Lung microvascular endothelial cell (primary cell): Measurements from ENCODE around the gene IGFLR1. TPM values are rescaled to one million over a fixed set of nuclear protein-coding genes. Genes with fewer than 3 reads are reported as not detected.
"Not testable (repeated sequence)": the region's sequence is repeated elsewhere in the genome, so short reads cannot be mapped to it uniquely, and the experiment has no call there.

Experiments
- DNase-seq, 2 donors: peaks; one replicate each; pipeline versions ENCODE4 v3.0.0 to v3.0.0-alpha.2; 2010; ENCODE audit warnings: low read depth in 2 of 2
- total RNA-seq: library from RNA; depleted of rRNA; stranded (reverse); fragments of >200 nt; gene quantifications from 2 replicates; pipeline ENCODE4 v1.2.1, GENCODE V29; 2014

Gene IGFLR1
- total RNA-seq, 1 donor from 2014 or later: 0.20 TPM

DNA sequence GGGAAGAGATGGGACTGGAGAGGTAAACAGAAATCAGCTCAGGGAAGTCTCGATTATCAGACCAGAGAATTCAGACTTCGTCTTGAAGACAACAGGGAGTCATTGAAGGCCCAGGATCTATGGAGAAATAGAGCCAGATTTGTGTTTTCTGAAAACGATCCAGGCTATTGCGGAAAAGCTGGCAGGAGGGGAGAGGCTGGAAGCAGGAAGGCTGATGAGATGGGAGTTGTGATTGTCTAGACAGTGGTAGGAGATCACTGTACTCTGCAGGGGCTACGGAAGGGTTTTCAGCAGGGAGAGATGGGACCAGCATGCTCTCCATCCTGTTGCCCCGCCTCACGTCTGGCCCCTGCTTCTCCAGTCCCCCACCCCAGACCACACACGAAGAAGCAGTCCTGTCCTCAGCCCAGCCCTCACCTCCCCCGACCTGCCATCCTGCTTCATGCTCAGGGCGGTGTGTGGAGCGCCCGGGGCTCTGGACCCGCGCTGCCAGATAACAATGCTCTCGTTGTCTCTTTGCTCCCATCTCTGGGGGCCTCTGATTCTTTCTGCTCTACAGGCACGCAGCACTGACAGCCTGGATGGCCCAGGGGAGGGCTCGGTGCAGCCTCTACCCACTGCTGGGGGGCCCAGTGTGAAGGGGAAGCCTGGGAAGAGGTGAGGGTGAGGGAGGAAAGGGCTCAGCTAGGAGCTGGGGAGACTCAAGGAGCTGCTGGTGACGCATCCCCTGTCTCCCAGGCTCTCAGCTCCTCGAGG is 35.0 kb upstream of the IGFLR1 start:
- DNase-seq: no peak

DNA sequence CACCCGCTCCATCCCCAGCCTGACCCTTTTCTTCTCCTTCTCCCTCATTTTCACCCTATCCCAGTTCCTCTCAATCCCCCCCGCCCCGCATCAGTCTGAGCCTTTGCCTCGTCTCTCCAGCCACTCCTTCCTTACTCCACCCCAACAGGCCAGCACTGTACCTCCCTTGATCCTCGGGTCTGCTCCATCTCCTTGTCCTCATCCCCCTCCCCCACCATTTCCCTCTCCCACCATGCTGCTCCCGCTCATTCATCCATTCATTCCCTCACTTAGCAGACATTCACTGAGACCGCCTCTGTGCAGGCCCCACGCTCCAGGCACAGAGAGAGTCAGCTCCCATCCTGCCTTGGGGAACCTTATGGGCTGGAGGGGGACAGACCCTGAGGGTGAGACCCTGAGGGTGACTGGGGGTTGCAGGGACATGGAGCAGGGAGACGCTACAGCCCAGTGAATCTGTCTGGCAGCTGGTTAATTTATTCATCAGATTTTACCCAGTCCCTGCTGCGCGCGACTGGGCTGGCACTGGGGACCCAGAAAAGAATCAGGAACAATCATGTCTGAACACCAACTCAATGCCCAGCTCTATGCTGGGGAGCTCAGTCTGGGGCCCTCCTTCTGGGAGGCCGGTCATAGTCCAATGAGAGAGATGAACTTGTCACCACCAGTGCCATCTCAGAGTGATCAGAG is 34.0 kb upstream of the IGFLR1 start:
- DNase-seq: no peak

DNA sequence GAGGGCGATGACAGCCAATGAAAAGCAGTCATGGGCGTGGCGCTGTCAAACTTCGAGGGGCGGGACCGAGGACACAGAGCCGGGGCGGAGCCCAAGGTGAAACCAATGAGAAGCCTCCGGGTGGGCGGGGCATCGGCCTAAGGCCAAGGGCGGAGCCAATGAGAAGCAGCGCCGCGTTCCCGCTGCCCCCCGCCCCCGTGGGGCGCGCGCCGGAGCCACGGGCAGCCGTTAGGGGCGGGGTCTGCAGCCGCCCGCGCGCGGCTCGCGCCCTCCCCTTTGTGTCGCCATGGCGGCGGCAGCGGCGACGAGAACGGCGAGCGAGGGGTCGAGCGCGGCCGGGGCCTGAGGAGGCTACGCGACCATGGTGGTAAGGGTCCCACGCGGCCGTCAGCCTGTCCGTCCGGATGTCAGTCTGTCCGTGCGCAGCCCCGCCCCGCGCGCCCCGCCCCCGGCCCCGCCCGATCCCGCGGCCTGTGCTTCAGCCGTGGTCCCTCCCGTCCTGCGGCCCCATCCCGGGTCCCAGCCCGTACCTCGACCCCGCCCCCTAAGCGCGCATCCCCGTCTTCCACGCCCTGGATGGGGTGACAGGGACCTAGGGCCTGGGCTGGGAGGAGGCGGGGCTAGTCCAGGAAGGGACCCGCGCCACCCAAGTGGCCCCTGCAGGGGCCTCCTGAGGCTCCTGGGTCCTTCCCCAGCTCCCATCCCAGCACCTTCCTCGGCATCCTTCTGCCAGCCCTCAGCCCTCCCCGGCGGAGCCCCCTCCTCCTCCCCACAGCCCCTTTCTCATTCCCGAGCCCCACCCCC is 33.2 kb upstream of the IGFLR1 start, which contains the start of gene ARHGAP33:
Gene ARHGAP33 (plus strand): TSS at position 267 of the 804 bp plus-strand sequence. CDS start 95 bp downstream, at position 362.
- DNase-seq: peak; percentile 94 to 97

DNA sequence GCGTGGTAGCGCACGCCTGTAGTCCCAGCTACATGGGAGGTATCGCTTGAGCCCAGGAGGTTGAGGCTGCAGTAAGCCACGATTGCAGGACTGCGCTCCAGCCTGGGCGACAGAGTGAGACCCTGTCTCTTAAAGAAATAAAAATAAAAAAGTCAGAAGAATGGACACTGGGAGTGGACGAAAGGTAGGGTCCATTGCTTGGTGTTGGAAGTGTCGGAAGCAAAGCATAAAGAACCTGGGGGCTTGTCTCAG is 32.7 kb upstream of the IGFLR1 start:
- no peak for DNase-seq

DNA sequence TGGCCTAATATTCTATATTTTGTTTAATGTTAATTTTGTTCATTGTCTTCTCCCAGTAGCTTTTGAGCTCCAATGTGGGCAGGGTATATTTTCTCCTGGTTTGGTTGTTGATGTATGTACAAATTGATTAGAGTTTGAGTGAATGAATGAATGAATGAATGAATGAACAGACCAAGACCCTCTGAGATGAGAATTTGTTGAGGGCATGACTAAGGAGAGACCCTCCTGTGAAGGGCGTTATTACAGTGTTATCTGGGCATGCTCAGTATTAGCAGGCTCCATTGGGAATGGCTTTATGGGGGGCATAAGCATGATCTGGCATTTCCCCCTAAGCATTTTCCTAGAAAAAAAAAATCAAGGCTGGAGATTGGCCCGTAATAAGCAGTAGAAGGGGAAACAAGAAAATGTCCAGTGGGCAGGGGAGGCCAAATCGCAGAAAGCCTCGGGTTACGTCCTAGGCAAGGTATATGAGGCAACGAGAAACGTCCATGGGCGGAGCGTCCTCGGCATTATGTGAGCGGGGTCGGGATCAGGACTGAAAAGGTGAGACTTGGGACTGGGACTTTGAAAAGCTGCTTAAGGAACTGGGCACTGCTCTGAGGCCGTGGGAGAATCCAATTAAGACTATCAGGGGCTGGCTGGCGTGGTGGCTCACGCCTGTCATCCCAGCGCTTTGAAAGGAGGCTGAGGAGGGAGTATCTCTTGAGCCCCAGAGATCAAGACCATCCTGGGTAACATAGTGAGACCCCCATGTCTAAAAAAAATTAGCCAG is 32.2 kb upstream of the IGFLR1 start:
- no peak for DNase-seq

DNA sequence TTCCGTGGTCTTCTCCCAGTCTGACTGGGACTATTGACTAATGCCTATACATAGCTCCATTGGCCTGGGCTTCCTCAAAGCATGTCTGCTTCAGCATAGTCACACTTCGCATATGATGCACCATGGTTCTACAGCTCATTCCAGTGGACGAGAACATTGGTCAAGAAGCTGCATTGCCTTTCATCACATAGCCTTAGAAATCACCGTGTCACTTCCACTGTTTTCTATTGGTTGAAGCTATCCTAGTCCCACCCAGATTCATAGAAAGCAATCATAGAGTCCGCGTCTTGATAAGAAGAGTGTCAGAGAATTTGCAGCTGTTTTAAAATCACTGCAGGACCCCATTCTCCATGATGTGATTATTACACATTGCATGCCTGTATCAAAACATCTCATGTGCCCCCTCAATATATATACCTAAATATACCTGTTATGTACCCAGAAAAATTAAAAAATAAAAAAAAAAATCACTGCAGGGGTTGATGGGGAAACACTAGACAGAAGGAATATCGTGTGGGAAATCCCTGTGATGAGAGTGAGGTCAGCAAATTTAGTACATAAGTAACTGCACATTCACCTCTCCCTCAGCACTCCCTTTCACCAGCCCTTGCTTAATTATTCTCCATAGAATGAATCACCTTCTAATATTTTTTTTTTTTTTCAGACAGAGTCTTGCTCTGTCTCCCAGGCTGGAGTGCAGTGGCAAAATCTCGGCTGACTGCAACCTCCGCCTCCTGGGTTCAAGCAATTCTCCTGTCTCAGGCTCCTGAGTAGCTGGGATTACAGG is 31.0 kb upstream of the IGFLR1 start:
- DNase-seq: no peak

DNA sequence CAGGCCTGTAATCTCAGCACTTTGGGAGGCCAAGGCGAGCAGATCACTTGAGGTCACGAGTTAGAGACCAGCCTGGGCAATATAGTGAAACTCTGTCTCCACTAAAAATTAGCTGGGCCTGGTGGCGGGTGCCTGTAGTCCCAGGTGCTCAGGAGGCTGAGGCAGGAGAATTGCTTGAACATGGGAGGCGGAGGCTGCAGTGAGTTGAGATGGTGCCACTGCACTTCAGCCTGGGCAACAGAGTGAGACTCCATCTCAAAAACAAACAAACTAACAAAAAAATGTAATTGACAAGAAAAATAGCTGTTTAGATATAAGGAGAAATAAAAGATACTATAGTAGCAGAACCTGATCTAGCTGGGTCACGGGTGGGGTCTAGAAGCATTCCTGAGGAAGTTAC is 30.1 kb upstream of the IGFLR1 start:
- not testable (repeated sequence) for DNase-seq

DNA sequence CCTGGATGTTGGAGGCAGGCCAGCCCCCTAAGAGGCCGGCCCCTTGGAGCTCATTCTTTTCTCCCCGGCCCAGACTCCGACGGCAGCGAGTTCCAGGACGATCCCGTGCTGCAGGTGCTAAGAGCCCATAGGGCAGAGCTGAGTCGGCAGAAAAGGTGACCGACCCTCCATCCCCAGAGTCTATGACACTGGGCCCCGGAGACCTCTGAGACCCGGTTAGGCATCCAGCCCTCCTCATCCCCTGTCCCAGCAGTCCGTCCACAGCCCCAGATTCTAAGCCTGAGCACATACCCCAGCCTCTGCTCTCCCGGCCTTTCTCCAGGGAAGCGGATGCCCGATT is 25.8 kb upstream of the IGFLR1 start:
- DNase-seq: no peak

DNA sequence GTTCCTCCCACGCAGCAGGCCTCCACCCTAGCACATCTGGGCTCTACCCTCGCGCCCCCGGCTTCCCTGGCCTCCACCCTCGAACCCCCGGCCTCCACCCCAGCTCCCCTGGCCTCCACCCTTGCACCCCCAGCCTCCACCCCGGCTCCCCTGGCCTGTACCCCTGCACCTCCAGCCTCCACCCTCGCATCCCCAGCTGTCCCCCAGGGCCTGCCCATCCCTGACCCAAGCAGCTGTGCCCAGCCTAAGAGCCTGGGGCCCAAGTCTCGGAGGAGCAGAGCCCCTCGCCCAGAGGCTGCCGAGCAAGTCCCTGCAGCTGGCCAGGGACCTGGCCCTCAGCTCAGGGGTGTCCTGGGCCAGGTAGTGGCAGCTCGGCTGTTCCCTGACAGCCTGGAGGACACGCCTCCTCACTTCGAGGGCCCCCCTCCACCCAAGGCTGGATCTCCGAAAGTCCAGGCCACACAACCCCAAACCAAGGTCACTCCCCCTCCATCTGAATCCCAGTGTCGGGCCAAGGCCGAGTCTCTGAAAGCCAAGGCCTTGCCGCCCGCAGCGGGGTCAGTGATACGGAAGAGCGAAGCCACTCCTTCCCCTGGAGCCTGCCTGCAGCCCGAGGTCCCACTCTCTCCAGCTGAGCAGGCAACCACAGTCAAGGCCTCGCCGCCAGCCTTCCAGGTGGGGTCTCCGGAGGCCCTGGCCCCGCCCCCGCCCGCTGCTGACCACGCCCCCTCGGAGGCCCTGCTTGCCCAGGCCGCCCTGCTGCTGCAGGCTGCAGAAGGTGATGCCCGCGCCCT is 25.2 kb upstream of the IGFLR1 start:
- no peak for DNase-seq

DNA sequence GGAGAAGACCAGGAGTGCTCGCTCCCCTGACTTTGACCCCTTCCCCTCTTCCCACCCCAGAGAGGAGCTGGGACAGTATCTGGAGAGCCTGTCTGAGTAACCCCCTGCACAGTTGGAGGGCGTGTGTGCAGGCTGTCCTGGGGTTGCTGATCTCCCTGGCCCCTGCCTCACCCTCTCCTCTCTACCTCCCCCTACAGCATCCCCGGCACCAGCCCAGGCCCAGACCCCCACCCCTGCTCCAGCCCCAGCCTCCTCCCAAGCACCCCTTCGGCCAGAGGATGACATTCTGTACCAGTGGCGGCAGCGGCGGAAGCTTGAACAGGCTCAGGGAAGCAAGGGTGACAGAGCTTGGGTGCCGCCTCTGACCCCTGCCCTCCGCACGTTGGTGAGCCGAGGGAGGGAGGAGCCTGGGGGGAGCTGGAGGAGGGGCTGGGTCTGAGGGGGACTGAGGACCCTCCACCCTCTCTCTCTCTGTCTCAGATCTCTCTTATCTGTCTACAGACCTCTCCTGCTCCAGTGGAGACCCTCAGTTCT is 24.4 kb upstream of the IGFLR1 start:
- no peak for DNase-seq

DNA sequence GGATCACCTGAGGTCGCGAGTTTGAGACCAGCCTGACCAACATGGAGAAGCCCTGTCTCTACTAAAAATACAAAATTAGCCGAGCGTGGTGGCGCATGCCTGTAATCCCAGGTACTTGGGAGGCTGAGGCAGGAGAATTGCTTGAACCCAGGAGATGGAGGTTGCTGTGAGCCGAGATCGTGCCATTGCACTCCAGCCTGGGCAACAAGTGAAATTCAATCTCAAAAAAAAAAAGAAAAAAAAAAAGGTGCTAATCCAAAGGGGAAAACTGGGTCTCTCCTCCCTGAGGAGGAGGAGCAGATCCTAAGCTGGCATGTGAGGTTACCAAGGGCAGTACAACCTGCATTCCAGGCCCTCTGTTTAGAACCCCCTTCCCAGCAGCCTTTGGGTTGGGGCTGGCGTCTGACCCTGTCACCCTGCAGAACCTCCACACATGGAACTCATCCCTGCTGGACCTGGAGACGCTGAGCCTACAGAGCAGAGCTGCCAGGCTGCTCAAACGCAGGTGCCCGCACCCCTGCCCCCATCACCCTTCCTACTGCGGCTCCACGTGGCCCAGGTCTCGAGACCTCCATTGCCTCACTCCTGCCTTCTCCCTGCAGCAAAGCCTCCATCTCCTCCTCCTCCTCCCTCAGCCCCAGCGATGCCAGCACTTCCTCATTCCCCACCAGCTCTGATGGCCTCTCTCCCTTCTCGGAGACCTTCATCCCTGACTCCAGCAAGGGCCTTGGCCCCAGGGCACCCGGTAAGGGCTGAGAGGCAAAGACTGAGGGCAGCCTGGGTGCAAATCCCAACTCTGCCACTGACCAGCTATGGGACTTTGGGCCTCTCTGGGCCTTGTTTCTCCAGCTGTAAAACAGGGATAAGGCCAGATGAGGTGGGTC is 22.4 kb upstream of the IGFLR1 start:
- no peak for DNase-seq

DNA sequence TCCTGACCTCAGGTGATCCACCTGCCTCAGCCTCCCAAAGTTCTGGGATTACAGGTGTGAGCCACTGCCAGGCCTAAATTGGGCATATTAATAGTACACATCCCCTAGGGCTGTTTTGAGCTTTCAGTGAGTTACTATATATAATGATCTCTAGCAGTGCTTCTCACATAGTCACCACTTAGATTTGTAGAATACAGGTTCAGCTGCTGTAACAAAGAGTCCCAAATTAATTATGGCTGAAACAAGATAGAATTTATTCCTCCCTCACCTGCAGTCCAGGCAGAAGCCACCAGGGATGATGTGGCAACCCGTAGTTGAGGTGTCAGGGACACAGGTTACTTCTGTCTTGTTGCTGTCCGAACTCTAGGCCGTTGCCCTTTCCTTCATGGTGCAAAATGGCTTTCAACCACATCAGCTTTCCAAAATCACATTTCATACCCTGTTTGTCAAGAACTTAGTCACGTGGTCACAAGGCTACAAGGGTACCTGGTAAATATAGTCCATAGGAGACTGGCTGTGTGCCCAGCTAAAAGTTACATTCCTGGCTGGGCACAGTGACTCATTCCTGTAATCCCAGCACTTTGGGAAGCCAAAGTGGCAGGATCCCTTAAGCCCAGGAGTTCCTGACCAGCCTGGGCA is 18.6 kb upstream of the IGFLR1 start:
- no peak for DNase-seq

DNA sequence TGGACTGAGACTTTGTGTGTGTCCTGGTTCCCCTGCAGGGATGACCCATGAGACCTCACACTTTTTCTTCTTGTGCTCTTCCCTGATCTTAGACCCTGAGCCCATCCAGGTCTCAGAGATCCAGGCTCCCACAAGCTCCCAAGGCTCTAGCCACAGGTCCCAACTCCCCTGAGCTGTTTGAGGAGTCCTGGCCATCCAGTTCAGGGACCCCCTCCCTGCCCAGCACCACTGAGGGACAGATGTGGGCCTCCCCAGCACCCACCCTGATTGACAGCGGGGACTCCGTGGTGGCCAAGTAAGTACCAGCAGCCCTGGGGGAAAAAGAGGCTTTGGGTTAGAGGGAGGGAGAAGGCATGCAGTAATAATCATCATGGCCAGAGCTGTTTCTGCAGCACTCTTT is 17.4 kb upstream of the IGFLR1 start:
- no peak for DNase-seq

DNA sequence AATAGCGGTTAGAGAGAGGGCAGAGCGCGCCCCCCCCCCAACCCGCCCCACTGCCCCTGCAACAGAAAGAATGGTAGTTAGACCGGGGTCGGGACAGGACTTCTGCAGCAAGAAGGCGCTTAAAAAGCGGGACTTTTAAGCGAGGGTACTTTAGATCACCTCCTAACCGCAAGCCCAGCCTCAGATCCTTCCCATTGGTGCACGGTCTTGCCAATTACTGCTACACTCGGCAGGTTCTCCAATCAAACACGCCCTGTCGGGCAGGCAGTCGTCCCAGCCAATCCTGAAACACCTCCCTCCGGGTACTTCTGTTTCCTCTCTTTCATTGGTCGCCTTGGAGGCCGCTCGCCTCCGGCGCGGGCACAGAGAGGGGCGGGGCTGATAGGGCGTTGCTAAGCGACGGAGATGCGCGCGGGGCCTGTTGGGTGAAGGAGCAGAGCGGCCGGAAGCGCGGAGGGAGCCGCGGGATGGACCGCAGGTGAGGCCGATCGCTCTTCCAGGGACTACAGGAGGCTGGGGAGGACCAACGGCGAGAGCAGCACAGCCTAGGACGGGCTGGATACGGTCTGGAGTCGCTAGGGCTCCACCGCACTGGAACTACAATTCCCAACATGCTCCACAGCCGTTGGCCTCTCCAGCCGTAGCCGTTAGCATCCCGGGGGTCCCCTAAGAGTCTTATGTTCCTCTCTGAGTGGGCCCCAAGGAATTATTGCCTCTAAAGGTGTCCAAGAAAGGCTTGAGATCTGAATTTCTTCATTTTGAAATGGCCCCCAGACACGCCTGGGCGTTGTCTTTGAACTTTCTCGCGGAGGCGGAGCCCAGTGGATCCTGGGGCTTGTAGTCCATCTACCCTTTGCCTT is 15.7 kb upstream of the IGFLR1 start, which contains the start of gene PROSER3:
Gene PROSER3 (plus strand): TSS at position 428 of the 860 bp plus-strand sequence. CDS start 40 bp downstream, at position 468.
- DNase-seq: peak; percentile 99 to 100

DNA sequence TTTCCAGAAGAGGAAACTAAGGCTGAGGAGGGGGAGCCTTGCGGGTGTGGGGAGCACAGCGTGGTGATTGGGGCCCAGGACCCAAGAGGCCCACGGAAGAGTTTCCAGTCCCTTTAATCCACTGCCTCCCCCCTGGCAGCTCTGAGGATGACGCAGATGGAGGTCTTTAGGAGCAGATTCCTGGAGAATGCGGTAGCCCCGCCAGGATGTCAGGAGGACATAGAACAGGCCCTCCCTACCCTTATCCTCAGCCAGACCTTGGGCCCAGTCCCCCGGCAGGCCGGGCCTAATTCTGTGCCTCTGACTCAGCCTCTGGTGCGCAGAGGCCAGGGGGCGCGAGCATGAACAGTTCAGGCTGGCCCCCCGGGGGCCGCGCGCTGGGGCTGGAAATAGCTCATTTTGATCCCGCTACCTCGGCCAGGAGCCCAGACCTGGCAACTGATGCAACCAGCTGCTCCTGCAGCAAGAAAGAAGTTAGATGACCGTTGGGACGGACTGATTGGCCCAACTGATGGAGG is 15.0 kb upstream of the IGFLR1 start:
- DNase-seq: peak in 1 of 2 donors; percentile 67

DNA sequence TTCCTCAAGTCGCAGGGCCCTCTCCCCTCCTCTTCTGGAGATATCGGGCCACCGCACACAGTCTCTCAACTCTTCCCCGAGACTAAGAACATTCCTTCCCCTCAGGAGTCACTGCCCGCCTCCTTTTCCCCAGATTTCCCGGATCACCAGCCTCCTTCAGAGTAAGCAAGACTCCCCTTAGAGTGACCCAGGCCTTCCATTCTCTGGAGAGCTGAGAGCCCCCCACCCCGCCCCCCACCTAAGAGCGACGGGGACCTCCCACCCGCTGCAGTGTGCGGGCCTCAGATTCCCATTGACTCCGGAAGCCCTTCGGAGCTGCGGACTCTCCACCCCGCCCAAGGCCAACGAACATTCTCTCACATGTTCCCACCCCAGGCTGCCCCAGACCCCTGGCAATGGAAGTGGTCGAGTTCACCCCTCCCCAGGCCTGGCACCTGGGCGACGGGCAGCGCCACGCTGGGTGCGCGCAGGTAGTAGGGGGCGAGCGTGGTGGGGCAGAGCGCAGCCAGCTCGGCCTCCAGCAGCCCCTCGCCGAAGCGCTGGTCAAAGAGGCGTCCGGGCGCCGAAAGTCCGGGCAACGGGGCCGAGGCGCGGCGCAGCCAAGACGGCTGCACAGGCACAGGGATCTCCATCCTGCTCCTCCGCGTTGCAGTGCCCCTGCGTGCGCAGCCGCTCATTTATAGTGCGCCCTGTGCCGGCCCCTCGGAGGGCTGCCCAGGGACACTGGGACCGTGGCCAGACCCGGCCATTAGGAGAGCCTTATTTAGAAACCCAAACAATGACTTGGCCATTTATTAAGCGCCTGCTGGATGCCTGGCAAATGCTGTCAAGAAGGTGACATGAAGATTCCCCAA is 14.4 kb upstream of the IGFLR1 start, which contains the start of gene HSPB6:
Gene HSPB6 (minus strand): TSS at position 653 of the 854 bp plus-strand sequence. CDS start 21 bp downstream, at position 632.
- DNase-seq: peak; percentile 31 to 37
